GM23338 (cell line): ENCODE measurements around the gene SAMD10. TPM values are rescaled to one million over a fixed set of nuclear protein-coding genes. Genes with fewer than 3 reads are reported as not detected.

Source experiments
- ATAC-seq: fragments of 200-7000 bp; cut with Tn5 transposase; 3 replicates; pipeline ENCODE4 v1.9.1; 2020
- DNase-seq: peaks from one replicate; pipeline ENCODE4 v3.0.0-alpha.2; 2015; ENCODE audit warnings: low spot score
- H2AFZ ChIP-seq: fragments of 200-600 bp; sonication (generic); 2 replicates; pipeline ENCODE4 v1.8.0; 2016; ENCODE audit warnings: antibody characterized with exemption, mild to moderate bottlenecking, moderate library complexity
- H3F3A ChIP-seq: fragments of 200-600 bp; sonication (generic); replicated peaks from 2 replicates; pipeline ENCODE4 v1.8.0; 2017; ENCODE audit warnings: antibody characterized with exemption, mixed run types, low read depth
- H3K27ac ChIP-seq: fragments of 200-600 bp; sonication (generic); 2 replicates; pipeline ENCODE4 v1.6.1; 2016; ENCODE audit warnings: low read depth
- H3K27me3 ChIP-seq: fragments of 200-600 bp; sonication (generic); 2 replicates; pipeline ENCODE4 v1.8.0; 2016; ENCODE audit warnings: mild to moderate bottlenecking, mixed run types, moderate library complexity; ENCODE audit not compliant: insufficient read depth
- H3K36me3 ChIP-seq: fragments of 200-600 bp; sonication (generic); 2 replicates; pipeline ENCODE4 v1.8.0; 2016; ENCODE audit warnings: mild to moderate bottlenecking; ENCODE audit not compliant: insufficient read depth
- H3K4me1 ChIP-seq: fragments of 200-600 bp; sonication (generic); 2 replicates; pipeline ENCODE4 v1.8.0; 2016; ENCODE audit warnings: mild to moderate bottlenecking, moderate library complexity; ENCODE audit not compliant: insufficient read depth
- H3K4me2 ChIP-seq: fragments of 200-600 bp; sonication (generic); 2 replicates; pipeline ENCODE4 v1.7.1; 2017; ENCODE audit warnings: mixed run types
- H3K4me3 ChIP-seq: fragments of 200-600 bp; sonication (generic); 2 replicates; pipeline ENCODE4 v1.6.1; 2016; ENCODE audit warnings: mixed run types
- H3K79me2 ChIP-seq: fragments of 200-600 bp; sonication (generic); replicated peaks from 2 replicates; pipeline ENCODE4 v1.8.0; 2017; ENCODE audit warnings: mild to moderate bottlenecking; ENCODE audit not compliant: insufficient read depth
- H3K9me2 ChIP-seq: fragments of 200-600 bp; sonication (generic); 2 replicates; pipeline ENCODE4 v1.8.0; 2017; ENCODE audit not compliant: insufficient read depth
- H4K20me1 ChIP-seq: fragments of 200-600 bp; sonication (generic); replicated peaks from 2 replicates; pipeline ENCODE4 v1.8.0; 2017; ENCODE audit warnings: mild to moderate bottlenecking; ENCODE audit not compliant: insufficient read depth
- H3K27ac Mint-ChIP-seq: 2 replicates; pipeline ENCODE4 v1.8.0; 2020; ENCODE audit warnings: inconsistent platforms, mild to moderate bottlenecking, moderate library complexity, mixed read lengths
- H3K27me3 Mint-ChIP-seq: 3 replicates; pipeline ENCODE4 v1.8.0; 2022; ENCODE audit warnings: low read depth, mild to moderate bottlenecking, moderate library complexity, mixed read lengths, inconsistent platforms; ENCODE audit not compliant: insufficient read depth, poor library complexity
- H3K36me3 Mint-ChIP-seq: 3 replicates; pipeline ENCODE4 v1.8.0; 2021; ENCODE audit warnings: low read depth, mild to moderate bottlenecking, inconsistent platforms, moderate library complexity, mixed read lengths
- H3K4me1 Mint-ChIP-seq: 3 replicates; pipeline ENCODE4 v1.8.0; 2020; ENCODE audit warnings: mild to moderate bottlenecking, inconsistent platforms, mixed read lengths
- H3K4me3 Mint-ChIP-seq: 3 replicates; pipeline ENCODE4 v1.8.0; 2021; ENCODE audit warnings: moderate library complexity, mild to moderate bottlenecking, inconsistent platforms, mixed read lengths
- H3K9me3 Mint-ChIP-seq: 3 replicates; pipeline ENCODE4 v1.8.0; 2020; ENCODE audit warnings: moderate library complexity, mild to moderate bottlenecking, inconsistent platforms, mixed read lengths
- CREB1 ChIP-seq: fragments of 250-450 bp; sonication (Bioruptor Pico); IDR thresholded peaks from 2 replicates; pipeline ENCODE4 v1.5.0; 2020; ENCODE audit warnings: low read depth, mild to moderate bottlenecking, moderate library complexity
- ETS1 ChIP-seq: IDR thresholded peaks from 2 replicates; pipeline ENCODE4 v1.6.1; 2016; ENCODE audit warnings: antibody characterized with exemption
- EZH2 ChIP-seq: fragments of 200-600 bp; sonication (generic); IDR thresholded peaks from one replicate; pipeline ENCODE4 v1.8.0; 2017; ENCODE audit warnings: antibody characterized with exemption, mild to moderate bottlenecking, low read depth; ENCODE audit not compliant: unreplicated experiment
- EZH2phosphoT487 ChIP-seq: fragments of 200-600 bp; sonication (generic); IDR thresholded peaks from one replicate; pipeline ENCODE4 v1.8.1; 2018; ENCODE audit warnings: antibody characterized with exemption; ENCODE audit not compliant: unreplicated experiment
- REST ChIP-seq: IDR thresholded peaks from one replicate; pipeline ENCODE4 v1.6.1; 2018; ENCODE audit warnings: antibody characterized with exemption; ENCODE audit not compliant: unreplicated experiment
- STAT1 ChIP-seq: IDR thresholded peaks from one replicate; pipeline ENCODE4 v1.6.1; 2016; ENCODE audit warnings: antibody characterized with exemption; ENCODE audit not compliant: unreplicated experiment
- ZNF114 ChIP-seq: fragments of 250-450 bp; sonication (Bioruptor Pico); IDR thresholded peaks from 2 replicates; pipeline ENCODE4 v1.5.0; 2020; ENCODE audit warnings: mild to moderate bottlenecking, moderate library complexity
- ZNF331 ChIP-seq: fragments of 250-450 bp; sonication (Bioruptor Pico); IDR thresholded peaks from 2 replicates; pipeline ENCODE4 v1.5.0; 2020; ENCODE audit warnings: low read depth, mild to moderate bottlenecking, moderate library complexity
- ZNF462 ChIP-seq: fragments of 250-450 bp; sonication (Bioruptor Pico); IDR thresholded peaks from 2 replicates; pipeline ENCODE4 v1.5.0; 2020; ENCODE audit warnings: mild to moderate bottlenecking, moderate library complexity
- polyA plus RNA-seq: library from polyadenylated mRNA; unstranded; fragments of >200 nt; fragmentation: Nextera tagmentation; extraction: Ambion mirVana; gene quantifications from 2 replicates; pipeline ENCODE4 v1.2.1, GENCODE V29; 2016
- total RNA-seq: library from RNA; depleted of rRNA; stranded (reverse); fragments of >200 nt; shearing (Covaris generic); gene quantifications from 2 replicates; pipeline ENCODE4 v1.2.3, GENCODE V29; 2014

Gene SAMD10
- total and polyA plus RNA-seq, 2 experiments from 2014 or later: 2.1 to 7.3 TPM

GRCh38 chr20:63957690-63958441, 21.6 kb downstream of the SAMD10 start (continued):
- no peak for TF ChIP-seq ZNF114 (CRISPR knock-in tag)
- no peak for TF ChIP-seq ETS1
- TF ChIP-seq EZH2phosphoT487: no peak
- no peak for TF ChIP-seq CREB1 (CRISPR knock-in tag)
- TF ChIP-seq EZH2: no peak

- peaks cover 16% of the 10 kb centered on the region for H3K27me3 Mint-ChIP-seq
- Histone ChIP-seq H3K4me3 (peak overlapping the region; percentile 91), H3K9me2 (no peaks in the 10 kb centered on the region), H3K79me2 (peaks cover 37% of the 10 kb centered on the region), H3K27me3 (no peaks in the 10 kb centered on the region), H3F3A (0 out of 2 replicates have a peak, but pooled peaks cover 11% of the 10 kb centered on the region), H3K4me1 (peaks cover 18% of the 10 kb centered on the region), H2AFZ (peak overlapping the region; percentile 25; the same call in 1 of the 2 replicates), H3K4me2 (peak overlapping the region; percentile 99), H3K27ac (peak overlapping the region; percentile 90), H4K20me1 (peaks cover 17% of the 10 kb centered on the region), H3K36me3 (no peaks in the 10 kb centered on the region)
- H3K36me3 Mint-ChIP-seq: peaks cover 22% of the 10 kb centered on the region
- DNase-seq: peak; percentile 83
- H3K9me3 Mint-ChIP-seq: no peaks in the 10 kb centered on the region
- ATAC-seq: peak; percentile 63
- H3K4me3 Mint-ChIP-seq: peak overlapping the region; percentile 83
- peaks cover 34% of the 10 kb centered on the region for H3K4me1 Mint-ChIP-seq
- H3K27ac Mint-ChIP-seq: peak overlapping the region; percentile 95
- TF ChIP-seq ZNF462 (CRISPR knock-in tag) (no peak), ZNF331 (CRISPR knock-in tag) (no peak), STAT1 (no peak), REST (no peak), EZH2 (no peak), CREB1 (CRISPR knock-in tag) (0 out of 2 replicates have a peak, but pooled peaks have one; percentile 3)
Measured at GRCh38 chr20:63957004-63957689, 22.3 kb downstream of the SAMD10 start.
